ACC112 (cell line): ENCODE measurements around the gene KLF17.
"Not testable (repeated sequence)": the region's sequence is repeated elsewhere in the genome, so short reads cannot be mapped to it uniquely, and the experiment has no call there.

Experiments used
- H2AFZ ChIP-seq: fragments of 200-600 bp; sonication (generic); one replicate; pipeline ENCODE4 v1.6.0; 2017; ENCODE audit warnings: antibody characterized with exemption, low read length; ENCODE audit not compliant: unreplicated experiment
- H3K27ac ChIP-seq: fragments of 200-600 bp; sonication (generic); 2 replicates; pipeline ENCODE4 v1.5.1; 2014; ENCODE audit warnings: low read depth, mild to moderate bottlenecking, antibody characterized with exemption, low read length, moderate library complexity
- H3K27me3 ChIP-seq: fragments of 200-600 bp; sonication (generic); 2 replicates; pipeline ENCODE4 v1.6.1; 2014; ENCODE audit warnings: mild to moderate bottlenecking, antibody characterized with exemption, low read length, moderate library complexity, mixed read lengths; ENCODE audit not compliant: insufficient read depth
- H3K36me3 ChIP-seq: fragments of 200-600 bp; sonication (generic); 2 replicates; pipeline ENCODE4 v1.6.1; 2016; ENCODE audit warnings: mild to moderate bottlenecking, antibody characterized with exemption, low read length, moderate library complexity, mixed read lengths; ENCODE audit not compliant: insufficient read depth
- H3K4me1 ChIP-seq: fragments of 200-600 bp; sonication (generic); one replicate; pipeline ENCODE4 v1.6.1; 2016; ENCODE audit warnings: low read length, mixed read lengths; ENCODE audit not compliant: insufficient read depth, unreplicated experiment, control insufficient read depth
- H3K4me3 ChIP-seq: fragments of 200-600 bp; sonication (generic); 2 replicates; pipeline ENCODE4 v1.5.1; 2014; ENCODE audit warnings: mild to moderate bottlenecking, low read depth, low read length
- H3K79me2 ChIP-seq: fragments of 200-600 bp; sonication (generic); one replicate; pipeline ENCODE4 v1.6.0; 2016; ENCODE audit warnings: low read length; ENCODE audit not compliant: control insufficient read depth, unreplicated experiment, insufficient read depth

The KLF17 gene

DNA sequence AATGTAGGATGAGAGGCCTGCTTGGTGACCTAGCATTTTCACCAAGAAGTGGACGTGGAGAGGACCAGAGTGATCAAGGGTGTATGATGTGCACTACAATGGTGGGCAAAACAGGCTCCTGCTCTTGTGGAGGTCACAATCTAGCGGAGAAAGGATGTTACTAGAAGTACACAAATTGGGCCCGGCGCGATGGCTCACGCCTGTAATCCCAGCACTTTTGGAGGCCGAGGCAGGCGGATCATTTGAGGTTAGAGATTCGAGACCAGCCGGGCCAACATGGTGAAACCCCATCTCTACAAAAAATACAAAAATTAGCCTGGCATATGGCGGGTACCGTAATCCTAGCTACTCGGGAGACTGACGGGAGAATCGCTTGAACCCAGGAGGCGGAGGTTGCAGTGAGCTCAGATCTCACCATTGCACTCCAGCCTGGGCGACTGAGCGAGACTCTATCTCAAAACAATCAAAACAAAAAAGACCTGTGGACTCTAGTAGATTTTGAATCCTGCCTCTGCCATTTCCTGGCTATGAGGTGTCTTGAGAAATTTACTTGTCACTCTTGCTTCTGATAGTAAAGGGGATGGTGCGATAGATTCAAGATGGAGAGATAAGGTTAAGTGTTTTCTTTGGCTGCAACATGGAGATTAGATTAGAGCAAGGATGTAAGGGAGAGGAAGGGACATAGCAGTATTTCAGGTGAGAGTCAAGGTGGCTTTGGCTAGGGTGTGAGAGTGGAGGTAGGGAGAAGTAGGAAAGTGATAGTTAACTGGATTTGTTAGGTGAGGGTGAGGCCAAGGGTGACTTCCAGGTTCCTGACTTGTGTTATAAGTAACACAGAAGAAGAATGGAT is 15.7 kb downstream of the KLF17 start:
- Histone ChIP-seq H3K27me3 (no peaks in the 10 kb centered on the region), H3K27ac (no peak overlapping the region), H3K79me2 (no peaks in the 10 kb centered on the region), H2AFZ (no peak overlapping the region), H3K36me3 (no peaks in the 10 kb centered on the region), H3K4me3 (no peak overlapping the region), H3K4me1 (no peaks in the 10 kb centered on the region)

DNA sequence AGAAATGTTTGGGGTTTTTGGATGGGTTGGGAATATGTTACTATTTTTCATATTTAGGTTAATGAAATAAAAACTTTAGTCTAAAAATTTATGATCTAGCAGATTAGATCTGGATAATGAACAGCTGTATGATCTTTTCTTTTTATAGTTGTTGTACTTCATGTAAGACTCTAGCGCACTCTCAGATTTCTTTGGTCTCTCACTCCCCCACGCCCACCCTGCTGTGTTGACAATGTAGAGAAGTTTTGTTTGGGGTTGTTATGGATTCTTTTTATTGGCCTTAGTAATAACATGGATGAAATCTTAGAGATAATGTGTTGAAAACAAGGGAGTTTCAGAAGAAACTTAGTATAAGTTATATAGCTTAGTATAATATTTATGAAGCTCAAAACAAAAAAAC is 17.3 kb downstream of the KLF17 start:
- no peaks in the 10 kb centered on the region for H3K4me1 ChIP-seq
- H3K27ac ChIP-seq: no peak overlapping the region
- no peaks in the 10 kb centered on the region for H3K79me2 ChIP-seq
- no peaks in the 10 kb centered on the region for H3K36me3 ChIP-seq
- H2AFZ ChIP-seq: no peak overlapping the region
- no peaks in the 10 kb centered on the region for H3K27me3 ChIP-seq
- no peak overlapping the region for H3K4me3 ChIP-seq

DNA sequence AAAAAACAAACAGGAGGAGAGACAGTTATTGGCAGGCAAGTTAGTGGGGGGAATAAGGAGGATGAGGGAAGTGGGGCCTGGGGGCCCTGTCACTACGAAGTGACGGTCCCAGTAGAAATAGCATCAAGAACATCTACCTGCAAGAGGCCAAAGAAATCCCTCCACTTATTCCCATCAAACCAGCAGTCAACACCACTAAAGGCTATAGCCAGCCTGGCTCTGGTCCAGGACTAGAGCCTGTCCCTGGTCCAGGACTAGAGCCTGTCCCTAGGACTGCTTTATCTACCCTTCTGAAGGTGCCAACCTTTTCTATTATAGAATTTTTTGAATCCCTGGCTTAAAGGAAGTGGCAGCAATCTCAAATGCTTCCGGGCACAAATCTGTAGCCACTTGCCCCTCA is 19.6 kb downstream of the KLF17 start:
- H2AFZ ChIP-seq: no peak overlapping the region
- no peaks in the 10 kb centered on the region for H3K4me1 ChIP-seq
- H3K27me3 ChIP-seq: no peaks in the 10 kb centered on the region; the same call in 1 of the 2 replicates
- H3K4me3 ChIP-seq: no peak overlapping the region
- no peaks in the 10 kb centered on the region for H3K79me2 ChIP-seq
- no peaks in the 10 kb centered on the region for H3K36me3 ChIP-seq
- H3K27ac ChIP-seq: no peak overlapping the region

DNA sequence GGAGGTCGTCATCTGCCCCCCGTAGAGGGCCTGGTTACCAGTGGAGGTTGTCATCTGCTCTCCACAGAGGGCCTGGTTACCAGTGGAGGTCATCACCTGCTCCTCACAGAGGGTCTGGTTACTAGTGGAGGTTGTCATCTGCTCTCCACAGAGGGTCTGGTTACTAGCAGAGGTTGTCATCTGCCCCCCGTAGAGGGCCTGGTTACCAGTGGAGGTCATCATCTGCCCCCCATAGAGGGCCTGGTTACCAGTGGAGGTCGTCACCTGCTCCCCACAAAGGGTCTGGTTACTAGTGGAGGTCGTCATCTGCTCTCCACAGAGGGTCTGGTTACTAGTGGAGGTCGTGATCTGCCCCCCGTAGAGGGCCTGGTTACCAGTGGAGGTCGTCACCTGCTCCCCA is 20.9 kb downstream of the KLF17 start:
- H3K4me3 ChIP-seq, H3K4me1 ChIP-seq, H3K27me3 ChIP-seq, H2AFZ ChIP-seq, H3K36me3 ChIP-seq, H3K79me2 ChIP-seq, H3K27ac ChIP-seq: not testable (repeated sequence)

DNA sequence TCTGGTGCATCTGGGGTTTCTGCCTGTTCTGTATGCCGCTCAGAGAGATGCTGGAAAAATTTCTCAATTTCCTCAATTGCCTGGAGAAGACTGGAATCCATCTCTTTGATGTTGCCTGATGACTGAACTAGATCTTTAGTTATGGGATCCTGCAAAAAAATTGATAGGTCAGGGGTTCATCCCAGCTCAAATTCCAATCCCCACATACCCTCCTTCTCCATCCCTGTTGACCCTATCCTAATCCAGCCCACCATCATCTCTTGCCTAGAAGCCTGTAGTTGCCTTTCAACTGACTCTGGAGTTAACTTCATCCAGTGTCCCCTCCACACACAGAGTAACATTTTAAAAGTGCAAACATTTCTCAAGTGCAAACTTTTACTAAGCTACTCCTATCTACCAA is 22.9 kb downstream of the KLF17 start, which contains the start of gene KLF18:
Gene KLF18, minus strand, starts transcription at position 101 of the 400 bp plus-strand sequence. Its CDS starts 0 bp downstream, at position 101.
- Histone ChIP-seq H3K27ac (no peak within 1 kb of the TSS), H3K4me1 (no peaks in the 10 kb centered on the region), H2AFZ (no peak within 1 kb of the TSS), H3K27me3 (no peaks in the 10 kb centered on the region; the same call in 1 of the 2 replicates), H3K79me2 (no peaks in the 10 kb centered on the region), H3K4me3 (no peak within 1 kb of the TSS), H3K36me3 (peaks cover 3% of the 10 kb centered on the region; the same call in 1 of the 2 replicates)

GRCh38 chr1:44144962-44145756 is 26.5 kb downstream of the KLF17 start:
- H3K27me3 ChIP-seq: no peaks in the 10 kb centered on the region; the same call in 1 of the 2 replicates
- no peak overlapping the region for H2AFZ ChIP-seq
- no peaks in the 10 kb centered on the region for H3K4me1 ChIP-seq
- no peak overlapping the region for H3K4me3 ChIP-seq
- peaks cover 3% of the 10 kb centered on the region; the same call in 1 of the 2 replicates for H3K36me3 ChIP-seq
- H3K27ac ChIP-seq: no peak overlapping the region
- no peaks in the 10 kb centered on the region for H3K79me2 ChIP-seq

DNA sequence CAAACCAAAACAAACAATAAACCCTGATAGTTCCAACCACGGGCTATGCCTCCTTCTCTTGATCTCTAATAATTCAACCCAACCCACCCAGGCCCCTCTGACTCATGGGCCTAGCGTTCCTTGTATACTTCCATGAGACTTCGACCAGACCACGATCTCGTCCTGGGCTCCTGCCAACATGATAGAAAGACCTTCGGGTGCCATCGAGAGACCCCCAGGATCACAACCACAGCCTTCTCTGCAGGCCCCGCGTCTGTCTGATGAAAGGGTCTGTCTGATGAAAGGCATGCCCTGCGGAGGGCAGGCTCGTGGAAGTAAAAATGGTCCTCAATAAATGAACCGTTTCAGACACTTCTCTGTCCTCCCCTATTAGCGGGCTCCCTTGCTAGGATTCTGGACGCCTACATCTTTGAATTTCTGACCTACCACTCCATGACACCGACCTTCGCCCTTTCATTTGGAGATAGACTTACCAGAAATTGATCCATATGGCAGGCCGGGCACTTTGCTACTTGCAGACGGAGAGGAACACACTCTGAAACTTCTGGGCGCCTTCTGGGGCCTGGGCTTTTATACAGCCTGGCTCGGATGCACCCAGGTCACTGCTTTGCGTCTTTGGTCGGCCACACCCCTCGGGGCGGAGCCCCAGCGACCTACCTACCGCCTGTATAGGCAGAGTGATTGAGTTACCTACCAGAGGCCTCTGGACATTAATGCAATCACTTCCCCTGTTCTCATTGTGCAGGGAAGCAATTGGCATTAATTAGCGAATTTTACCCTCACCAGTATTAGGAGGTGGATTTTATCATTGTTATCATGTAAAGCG is 28.1 kb downstream of the KLF17 start:
- Histone ChIP-seq H3K36me3 (peaks cover 3% of the 10 kb centered on the region; the same call in 1 of the 2 replicates), H2AFZ (no peak overlapping the region), H3K4me3 (no peak overlapping the region), H3K4me1 (no peaks in the 10 kb centered on the region), H3K79me2 (no peaks in the 10 kb centered on the region), H3K27me3 (peaks cover 6% of the 10 kb centered on the region; the same call in 1 of the 2 replicates), H3K27ac (no peak overlapping the region)

DNA sequence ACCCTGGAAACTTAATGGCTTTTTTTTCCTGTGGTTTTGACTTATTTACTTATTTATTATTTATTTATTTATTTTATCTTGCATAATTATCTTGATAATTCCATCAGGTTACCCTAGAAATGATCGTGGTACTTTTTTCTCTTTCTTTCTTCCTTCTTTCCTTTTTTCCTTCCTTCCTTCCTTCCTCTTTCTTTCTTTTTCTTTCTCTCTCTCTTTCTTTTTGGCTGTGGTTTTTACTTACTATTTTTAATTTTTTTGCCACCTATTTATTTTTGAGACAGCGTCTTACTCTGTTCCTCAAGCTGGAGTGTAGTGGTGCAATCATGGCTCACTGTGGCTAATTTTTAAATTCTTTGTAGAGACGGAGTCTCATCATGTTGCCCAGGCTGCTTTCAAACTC is 29.0 kb downstream of the KLF17 start:
- H3K27ac ChIP-seq: no peak overlapping the region
- peaks cover 3% of the 10 kb centered on the region; the same call in 1 of the 2 replicates for H3K36me3 ChIP-seq
- H3K79me2 ChIP-seq: no peaks in the 10 kb centered on the region
- H3K27me3 ChIP-seq: 0 out of 2 replicates have a peak, but pooled peaks cover 6% of the 10 kb centered on the region
- H2AFZ ChIP-seq: no peak overlapping the region
- no peaks in the 10 kb centered on the region for H3K4me1 ChIP-seq
- no peak overlapping the region for H3K4me3 ChIP-seq

DNA sequence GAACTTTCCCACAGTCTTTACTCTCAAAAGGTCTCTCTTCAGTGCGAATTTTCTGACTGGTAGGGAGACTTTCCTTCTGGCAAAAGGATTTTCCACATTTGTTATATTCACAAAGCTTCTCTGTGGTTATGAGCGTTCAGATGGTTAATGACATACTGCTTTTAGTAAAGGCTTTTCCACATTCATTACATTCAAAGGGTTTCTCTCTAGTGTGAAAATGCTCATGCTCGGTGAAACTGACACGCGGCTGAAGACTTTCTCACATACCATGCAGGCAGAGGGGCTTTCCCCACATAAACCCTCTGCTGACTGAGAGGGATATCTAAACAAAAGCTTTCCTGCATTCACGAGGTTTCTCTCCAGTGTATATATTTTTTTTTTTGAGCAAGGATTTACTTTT is 32.7 kb downstream of the KLF17 start:
- 0 out of 2 replicates have a peak, but pooled peaks cover 6% of the 10 kb centered on the region for H3K27me3 ChIP-seq
- no peak overlapping the region for H3K27ac ChIP-seq
- no peaks in the 10 kb centered on the region for H3K79me2 ChIP-seq
- H3K4me1 ChIP-seq: peaks cover 13% of the 10 kb centered on the region
- no peak overlapping the region for H3K4me3 ChIP-seq
- H3K36me3 ChIP-seq: no peaks in the 10 kb centered on the region
- H2AFZ ChIP-seq: no peak overlapping the region

DNA sequence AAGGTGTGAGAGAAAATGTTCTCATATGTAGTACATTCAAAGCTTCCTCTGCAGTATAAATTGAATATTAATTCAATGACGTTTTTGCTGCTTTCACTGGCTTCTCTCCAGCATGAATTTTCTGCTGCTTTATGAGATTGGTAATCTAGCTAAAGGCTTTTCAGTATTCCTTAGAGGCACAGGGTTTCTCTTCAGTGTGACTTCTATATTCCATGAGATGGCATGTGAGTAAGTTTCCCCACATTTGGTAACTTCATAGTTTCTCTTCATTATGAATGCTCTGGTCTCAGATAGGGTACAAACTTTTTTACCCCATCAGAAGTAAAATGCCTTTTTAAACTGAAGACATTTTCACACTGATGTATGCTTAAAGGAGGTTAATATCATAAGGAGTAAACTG is 33.2 kb downstream of the KLF17 start:
- Histone ChIP-seq H2AFZ (no peak overlapping the region), H3K27me3 (0 out of 2 replicates have a peak, but pooled peaks cover 6% of the 10 kb centered on the region), H3K27ac (no peak overlapping the region), H3K36me3 (no peaks in the 10 kb centered on the region), H3K4me1 (peaks cover 13% of the 10 kb centered on the region), H3K4me3 (no peak overlapping the region), H3K79me2 (no peaks in the 10 kb centered on the region)
